Muscle of arm (tissue), 12 donors: ENCODE measurements around the gene SIRPD. TPM values are rescaled to one million over a fixed set of nuclear protein-coding genes. Genes with fewer than 3 reads are reported as not detected.

Experiments
- DNase-seq: peaks from one replicate; pipeline ENCODE4 v3.0.0-alpha.2; 2013
- polyA plus RNA-seq, 12 donors: library from polyadenylated mRNA; unstranded; fragments of 120-200 nt; gene quantifications; one replicate each; pipeline ENCODE4 v1.2.1, GENCODE V29; 2013; ENCODE audit not compliant: insufficient read length in 12 of 12

Gene SIRPD
- polyA plus RNA-seq, 12 donors: 0.12 TPM; not detected in 11

DNA sequence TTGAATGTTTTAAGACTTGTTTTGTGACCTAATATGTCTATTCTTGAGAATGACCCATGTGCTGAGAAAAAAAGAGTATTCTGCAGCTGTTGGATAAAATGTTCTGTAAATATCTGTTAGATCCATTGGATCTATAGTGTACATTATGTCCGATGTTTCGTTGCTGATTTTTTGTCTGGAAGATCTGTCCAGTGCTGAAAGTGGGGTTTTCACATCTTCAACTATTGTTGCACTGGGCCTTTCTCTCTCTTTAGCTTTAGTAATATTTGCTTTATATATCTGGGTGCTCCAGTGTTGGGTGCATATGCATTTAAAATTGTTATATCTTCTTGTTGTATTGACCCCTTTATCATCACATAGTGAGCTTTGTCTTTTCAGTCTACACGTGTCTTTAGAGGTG is 60.6 kb downstream of the SIRPD start:
- no peak for DNase-seq

DNA sequence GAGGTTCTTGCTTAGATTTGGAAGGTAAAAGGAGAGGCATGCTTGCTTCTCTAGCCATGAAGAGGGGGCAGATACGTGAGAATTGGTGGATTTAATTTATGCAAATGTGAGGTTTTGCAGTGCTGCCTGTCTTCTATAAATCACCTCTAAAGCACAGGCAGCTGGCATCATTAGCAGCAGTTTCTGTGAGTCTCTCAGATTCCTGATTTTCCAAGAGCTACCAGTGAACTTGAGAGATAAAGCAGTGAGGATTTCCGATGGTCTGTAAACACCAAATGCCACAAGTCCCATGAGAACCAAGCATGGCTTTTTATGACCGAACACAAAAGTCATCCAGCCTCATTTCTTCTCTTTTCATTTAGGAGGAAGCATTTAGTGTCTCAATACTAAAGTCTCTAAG is 63.1 kb downstream of the SIRPD start:
- DNase-seq: no peak

DNA sequence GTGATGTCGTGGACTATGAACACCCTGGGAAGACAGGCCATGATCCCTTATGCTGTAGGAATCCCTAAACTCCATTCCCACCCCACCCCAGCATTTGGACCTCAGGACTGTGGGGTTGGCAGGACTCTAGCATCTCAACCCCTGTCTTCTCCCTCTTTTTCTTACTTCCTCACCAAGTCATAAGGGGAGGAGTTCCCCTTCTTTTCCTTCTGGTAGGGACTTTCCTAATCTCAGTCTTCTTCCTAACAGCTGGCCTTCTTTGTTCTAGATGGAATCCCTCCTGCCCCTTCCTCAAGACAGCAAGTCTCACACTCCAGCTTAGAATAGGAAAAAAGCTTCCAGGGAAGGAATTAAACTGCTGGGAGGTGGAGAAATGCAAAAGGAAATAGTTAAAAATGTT is 64.0 kb downstream of the SIRPD start:
- no peak for DNase-seq

GRCh38 chr20:1491860-1492642 is 65.5 kb downstream of the SIRPD start:
- no peak for DNase-seq

DNA sequence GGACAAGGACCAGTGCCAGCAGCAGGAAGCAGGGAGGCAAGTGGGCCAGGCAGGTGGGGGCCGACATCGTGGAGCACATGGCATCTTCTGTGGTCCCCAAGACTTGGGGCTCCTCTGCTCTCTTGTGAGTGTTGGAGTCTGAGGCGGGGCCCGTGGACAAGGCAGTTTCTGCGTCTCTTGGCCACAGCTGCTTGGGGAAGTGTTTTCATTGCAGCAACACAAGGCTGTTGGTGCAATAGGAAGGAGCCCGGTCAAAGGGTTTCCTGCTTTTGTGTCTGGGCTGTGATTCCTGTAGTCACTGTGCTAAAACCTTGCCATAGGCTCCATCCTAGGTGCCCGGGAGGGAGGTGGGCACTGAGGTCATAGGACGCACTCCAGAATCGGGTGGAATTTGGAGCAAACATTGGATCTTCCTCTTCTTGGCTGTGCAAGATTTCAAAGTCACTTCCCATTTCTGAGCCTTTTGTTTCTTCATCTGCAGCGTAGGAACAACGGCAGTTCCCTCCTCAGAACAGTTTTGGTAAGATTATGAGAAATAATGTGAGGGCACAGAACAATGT is 66.1 kb downstream of the SIRPD start, which contains the start of gene SIRPB2:
TSS of gene SIRPB2 (minus strand) at position 140 of the 560 bp plus-strand sequence. CDS start at position 79, 61 bp downstream.
- DNase-seq: no peak

DNA sequence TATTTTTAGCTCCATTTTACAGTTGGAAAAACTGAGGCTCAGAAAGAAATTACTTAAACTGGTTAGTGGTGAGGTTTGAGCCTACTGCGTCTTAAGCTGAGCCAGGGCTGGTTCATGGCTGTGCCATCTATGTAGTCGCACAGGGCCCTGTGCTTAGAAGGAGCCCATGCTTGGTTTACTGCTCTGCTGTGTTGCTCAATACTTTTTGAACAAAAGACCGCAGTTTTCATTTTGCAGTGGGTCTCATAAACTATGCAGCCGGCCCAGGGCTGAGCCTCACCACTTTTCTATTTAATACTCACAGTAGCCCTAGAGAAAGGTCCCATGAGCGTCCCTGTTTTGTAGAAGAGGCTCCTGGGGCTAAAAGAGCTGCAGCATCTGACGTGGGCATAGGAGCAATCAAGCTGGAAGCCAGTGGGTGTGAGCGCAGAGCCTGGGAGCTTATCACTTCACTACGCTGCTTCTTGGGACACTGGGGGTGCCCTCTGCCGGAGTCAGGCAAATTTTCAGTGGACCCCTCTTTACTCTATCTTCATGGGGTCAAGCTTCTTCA is 66.8 kb downstream of the SIRPD start:
- no peak for DNase-seq

DNA sequence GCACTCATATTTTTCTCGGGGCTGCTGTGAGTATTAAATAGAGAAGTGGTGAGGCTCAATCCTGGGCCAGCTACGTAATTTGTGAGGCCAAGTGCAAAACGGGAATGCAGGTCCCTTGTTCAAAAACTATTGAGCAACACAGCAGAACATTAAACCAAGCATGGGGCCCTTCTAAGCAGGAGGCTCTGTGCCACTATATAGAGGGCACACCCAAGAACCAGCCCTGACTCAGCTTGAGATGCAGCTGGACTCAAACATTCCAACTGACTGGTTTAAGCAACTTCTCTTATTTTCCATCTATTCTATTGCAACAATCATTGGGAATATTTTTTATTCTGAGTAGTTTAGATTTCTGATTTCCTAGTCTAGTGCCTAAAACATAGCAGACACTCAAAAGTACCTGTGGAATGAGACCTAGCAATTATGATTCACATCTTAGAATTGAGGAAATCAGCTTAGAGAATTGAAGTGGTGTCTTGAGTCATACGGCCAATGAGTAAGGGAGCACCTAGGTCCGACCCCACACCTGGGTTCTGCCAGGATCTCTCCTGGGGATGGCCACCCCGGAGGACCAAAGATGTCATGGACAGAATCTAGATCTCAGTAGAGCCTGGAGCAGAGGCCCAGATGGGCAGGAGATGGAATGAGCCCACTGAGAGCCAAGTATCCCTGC is 67.6 kb downstream of the SIRPD start:
- no peak for DNase-seq

- DNase-seq: no peak
These were observed 68.2 kb downstream of the SIRPD start for GRCh38 chr20:1489325-1489724.

DNA sequence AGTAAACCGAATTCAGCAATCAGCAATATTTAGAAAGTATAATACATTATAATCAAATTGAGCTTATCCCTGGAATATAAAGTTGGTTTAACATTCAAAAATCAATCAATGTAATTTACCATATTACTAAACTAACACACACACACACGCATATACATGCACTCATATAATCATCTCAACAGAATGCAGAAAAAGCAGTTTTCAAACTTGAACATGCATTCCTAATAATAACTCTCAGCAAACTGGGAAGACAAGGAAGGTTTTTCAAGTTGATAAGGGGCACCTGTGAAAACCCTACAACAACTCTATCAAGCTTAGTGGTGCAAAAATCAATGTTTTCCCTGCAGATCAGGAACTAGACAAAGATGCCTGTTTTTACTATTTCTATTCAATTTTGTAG is 70.9 kb downstream of the SIRPD start:
- no peak for DNase-seq

DNA sequence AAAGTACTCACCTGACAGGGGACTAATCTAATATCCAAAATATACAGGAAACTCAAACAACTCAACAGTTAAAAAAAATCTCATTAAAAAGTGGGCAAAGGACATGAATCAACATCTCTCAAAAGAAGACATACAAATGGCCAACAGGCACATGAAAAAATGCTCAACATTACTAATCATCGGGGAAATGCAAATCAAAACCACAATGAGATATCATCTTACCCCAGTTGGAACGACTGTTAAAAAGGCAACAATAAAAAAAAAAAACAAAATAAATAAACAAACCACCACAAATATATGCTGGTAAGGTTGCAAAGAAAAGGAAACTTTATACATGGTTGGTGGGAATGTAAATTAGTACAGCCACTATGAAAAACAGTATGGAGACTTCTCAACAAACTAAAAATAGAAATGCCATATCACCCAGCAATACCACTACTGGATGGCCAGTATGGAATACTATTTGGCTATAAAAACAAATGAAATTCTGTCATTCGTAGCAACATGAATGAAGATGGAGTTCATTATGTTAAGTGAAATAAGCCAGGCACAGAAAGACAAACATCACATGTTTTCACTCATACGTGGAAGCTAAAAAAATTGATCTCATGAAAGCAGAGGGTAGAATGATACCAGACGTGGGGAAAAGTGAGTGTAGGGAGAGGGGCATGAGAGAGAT is 72.9 kb downstream of the SIRPD start:
- DNase-seq: no peak

Other genes with a start within 250 kb of the SIRPD start
- 1 to 10 TPM in 11 of 12 donors, not detected in 1; 1.3 to 8.0 (median 1.8) TPM for gene SDCBP2, start 228.6 kb downstream of the SIRPD start, polyA plus RNA-seq
- 100 to 1,000 TPM; 235 to 628 (median 298) TPM for gene FKBP1A, start 164.7 kb downstream of the SIRPD start, polyA plus RNA-seq
- gene NSFL1C, start 90.9 kb downstream of the SIRPD start, polyA plus RNA-seq: 10 to 100 TPM in 11 of 12 donors, not detected in 1; 61.3 to 75.1 (median 66.6) TPM
- gene SIRPB2, start 66.3 kb downstream of the SIRPD start, polyA plus RNA-seq: 1 to 10 TPM in 9 of 12 donors, under 1 TPM in 1, not detected in 2; 0.84 to 4.1 (median 1.5) TPM
- gene SIRPB1, start 62.3 kb upstream of the SIRPD start, polyA plus RNA-seq: 1 to 10 TPM in 7 of 12 donors, under 1 TPM in 3, not detected in 2; 0.50 to 3.0 (median 1.2) TPM
- 1 to 10 TPM in 1 of 12 donors, under 1 TPM in 3, not detected in 8; 0.19 to 1.6 (median 0.45) TPM for gene SIRPG, start 100.1 kb upstream of the SIRPD start, polyA plus RNA-seq